ENCODE results near the gene GLI3. TPM values are rescaled to one million over a fixed set of nuclear protein-coding genes. Genes with fewer than 3 reads are reported as not detected.

The GLI3 gene
- total RNA-seq, 1 donor from 2014 or later, result 2.3 TPM

DNA sequence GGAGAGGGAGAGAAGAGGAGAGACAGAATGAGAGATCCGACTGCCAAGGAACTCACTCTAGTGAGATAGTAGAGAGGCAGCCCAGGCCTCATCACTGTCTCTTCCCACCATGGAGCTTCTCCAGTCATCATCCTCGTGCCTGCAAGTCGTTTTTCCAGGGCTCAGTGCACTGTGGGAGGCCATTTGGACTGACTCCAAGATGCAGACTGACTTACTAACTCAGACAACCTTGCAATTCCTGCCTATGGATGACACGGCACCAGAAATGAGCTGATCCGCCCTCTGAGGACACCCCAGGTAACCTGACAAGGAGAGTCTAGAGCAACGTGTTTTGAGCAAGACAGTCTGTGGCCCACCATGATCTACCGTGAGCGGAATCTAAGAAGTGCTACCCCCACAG is 154.9 kb downstream of the GLI3 start:
- DNase-seq (ENCODE audit: low read depth, low spot score), result no peak

DNA sequence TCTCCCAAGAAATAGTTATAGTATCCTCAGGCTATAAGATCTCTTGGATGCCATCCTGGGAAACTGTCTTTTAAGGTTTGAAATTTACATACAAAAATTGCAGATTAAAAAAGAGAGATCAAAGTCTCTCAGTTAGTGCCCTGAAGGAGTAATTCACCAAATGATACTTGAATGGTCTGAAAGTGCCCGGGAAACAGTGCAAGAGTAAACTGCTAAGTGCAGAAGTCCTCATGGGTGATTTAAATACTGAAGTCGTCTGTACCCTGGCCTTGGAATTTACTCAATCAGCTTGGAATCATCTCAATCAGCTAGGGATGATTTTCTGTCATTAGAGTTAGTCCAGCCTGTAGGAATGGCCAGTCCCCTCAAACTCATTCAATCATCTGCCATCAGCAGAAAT is 155.3 kb downstream of the GLI3 start:
- DNase-seq (ENCODE audit: low read depth, low spot score), result no peak

DNA sequence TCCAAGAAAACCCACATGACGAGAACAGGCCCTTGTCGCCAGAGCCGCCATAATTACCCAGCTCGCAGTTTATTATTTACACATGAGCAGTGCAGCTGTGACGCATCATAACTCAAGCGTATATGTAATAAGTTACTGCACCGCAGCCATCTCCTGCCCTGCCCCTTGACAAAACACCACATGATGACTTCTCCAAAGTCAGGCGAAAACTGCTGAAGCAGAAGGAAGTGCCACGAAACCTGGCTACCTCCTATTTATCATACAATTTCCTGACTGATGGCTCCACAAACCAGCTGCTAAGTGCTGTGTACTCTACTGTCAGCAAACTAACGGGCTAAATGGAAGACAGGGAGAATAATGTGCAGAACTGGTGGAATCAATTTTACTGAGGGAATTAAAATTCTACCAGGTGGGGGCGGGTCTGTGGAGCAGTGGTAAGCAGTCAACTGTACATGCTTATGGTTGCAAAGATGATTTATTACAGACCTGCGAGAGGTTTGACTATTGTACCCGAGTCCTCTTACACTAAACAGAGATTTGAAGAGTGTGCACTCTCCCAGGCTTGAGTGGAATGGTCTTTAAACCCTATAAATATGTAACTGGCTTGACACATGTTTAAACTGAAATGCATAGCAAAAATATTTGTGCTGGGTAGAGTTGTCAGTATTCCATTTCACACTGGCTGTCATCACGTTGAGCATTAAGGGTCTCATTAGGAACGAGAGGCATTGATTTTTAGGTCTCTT is 156.0 kb downstream of the GLI3 start:
- no peak for DNase-seq (ENCODE audit: low read depth, low spot score)

DNA sequence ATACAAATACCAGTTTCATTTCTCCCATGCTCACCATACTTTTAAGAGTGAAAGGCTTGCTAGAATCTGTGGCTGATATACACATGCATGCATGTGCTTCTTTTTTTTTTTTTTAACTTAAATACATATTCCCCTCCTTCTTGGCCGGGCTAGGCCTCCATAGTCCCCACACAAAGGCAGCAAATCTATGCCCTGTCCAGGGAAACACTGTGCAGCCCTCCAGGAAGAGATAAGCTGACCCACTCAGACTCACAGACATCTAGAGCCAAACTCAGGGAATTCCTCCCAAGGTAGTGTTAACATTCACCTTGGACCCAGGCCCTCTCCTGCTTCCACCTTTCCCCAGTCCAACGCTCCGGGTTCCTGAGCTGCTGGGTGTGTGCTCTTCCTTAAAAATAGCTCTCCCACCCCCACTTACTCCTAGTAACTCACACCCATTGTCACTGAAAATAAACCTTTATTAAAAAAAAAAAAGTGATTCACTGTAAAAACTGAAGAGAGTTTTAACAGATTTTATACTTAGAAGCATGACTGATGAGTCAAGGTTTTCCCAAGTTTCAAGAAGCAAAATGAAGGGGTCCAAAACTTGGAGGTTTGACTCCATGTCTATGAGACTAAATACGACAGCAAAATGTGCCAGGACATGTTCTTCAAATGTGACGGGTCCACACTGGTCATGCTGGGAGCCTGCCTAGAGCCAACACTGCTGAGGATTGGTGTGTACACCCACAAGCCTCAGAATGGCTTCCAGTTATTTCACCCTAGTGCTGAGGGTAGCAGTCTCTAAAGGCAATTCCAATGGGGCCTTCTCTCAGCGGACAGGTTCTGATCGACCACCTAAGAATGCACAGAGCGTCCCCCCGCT is 159.5 kb downstream of the GLI3 start:
- no peak for DNase-seq (ENCODE audit: low read depth, low spot score)

DNA sequence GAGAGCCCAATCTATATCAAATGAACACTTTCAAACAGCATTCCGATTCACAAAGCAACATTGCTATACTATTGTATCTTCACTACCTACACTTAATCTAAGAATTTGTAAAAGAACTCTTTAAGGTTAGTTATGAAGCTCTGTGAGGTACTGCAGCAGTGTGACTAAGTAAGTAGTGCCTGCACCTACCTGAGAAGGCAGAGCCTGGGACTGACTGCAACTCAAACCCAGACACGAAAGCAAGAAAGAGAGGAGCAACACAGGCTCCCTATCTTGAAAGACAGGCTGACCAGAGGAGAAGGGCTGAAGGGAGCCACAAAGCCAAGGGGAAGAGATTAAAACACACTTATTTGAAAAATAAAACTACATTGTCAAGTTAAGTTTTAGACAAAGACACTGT is 160.1 kb downstream of the GLI3 start:
- no peak for DNase-seq (ENCODE audit: low read depth, low spot score)

DNA sequence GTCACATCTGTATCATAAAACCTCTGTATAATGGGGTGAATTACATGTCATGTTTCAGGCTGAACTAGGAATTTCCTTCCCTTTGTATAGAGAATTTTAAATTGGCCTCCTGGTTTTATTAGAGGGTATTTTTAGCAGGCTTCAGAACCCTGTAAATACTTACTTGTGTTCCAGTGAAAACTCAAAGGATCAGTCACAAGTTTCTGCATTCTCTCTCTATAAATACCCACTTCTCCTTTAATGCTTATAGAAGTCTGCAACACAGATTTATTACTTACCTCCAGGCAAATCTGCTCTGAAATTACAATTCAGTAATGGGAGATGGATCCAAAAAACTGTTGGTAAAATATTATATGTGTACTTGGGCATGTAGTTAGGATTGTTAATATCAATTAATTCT is 161.6 kb downstream of the GLI3 start:
- DNase-seq (ENCODE audit: low read depth, low spot score), result no peak

DNA sequence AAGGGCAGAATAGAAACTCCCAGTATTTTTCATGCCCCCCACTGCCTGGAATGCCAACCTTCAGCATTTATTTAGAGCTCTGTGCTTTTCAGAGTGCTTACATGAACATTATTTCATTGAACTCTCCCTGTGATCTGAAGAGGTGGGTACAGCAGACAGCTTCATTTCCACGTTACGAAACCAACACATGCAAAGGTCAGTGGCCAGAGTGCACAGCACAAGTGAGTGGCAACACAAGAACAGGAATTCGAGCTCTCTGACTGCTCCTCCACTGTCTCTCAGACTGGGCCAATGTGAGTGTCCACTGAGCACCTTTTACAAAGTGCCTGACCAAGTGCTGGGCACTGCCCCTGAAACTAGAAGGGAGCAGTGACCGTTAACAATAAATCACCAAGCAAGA is 162.9 kb downstream of the GLI3 start:
- DNase-seq (ENCODE audit: low read depth, low spot score), result no peak

DNA sequence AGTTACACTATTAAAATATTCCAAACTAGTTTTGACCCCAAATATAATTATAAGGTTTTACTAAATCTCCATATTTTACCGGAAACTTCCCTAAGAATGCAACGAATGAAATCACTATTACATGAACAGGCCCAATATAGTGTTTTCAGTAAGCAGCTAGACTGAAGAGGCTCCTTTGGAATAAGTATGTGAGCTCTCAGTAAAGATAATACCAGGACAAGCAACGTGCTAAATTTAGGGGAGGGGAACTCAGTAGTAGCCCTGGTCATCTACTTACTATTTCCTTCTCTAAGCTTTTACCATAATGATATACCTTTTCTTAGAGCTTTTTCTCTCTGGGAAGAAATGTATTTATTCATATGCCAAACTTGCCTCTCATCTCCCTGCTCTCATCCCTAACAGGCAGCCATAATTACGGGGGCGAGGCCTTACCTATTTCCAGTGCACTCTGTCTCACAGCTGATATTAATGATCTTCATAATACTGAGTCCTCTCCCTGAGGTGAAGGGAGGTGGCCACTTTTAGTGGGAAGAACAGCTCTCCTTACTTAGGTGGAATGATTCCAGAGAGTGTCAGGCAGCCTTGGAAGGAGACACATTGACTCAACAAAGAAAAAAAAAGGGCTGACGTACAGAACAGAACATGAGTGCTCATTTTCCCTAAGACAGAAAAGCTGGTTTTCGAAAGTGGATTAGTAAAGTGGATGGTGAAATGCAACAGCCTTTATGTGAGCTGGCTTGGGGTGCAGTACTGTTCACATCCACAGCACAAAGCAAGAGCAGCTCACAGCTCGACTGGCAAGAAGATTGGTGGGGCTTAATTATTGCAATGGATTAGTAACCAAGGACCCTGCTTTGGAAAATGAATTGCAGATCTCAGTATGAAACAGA is 165.4 kb downstream of the GLI3 start:
- DNase-seq (ENCODE audit: low read depth, low spot score), result no peak

DNA sequence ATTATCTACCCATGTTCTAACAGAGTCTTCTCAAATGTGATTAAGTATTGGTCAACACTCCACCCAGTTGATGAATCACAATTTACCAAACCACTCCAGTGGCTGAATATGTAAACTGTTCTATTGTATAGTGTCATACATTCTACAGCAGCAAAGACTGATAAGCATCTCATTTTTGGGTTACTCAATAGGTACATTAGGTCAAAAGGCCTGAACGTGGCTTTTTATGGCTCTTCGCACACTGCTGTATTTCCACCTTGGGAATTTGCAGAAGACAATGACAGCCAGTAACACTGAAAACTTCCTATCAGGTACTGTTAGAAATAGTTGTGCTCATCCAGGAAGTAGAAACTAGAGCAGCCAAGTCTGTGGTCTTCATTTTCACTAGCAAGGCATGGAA is 166.9 kb downstream of the GLI3 start:
- no peak for DNase-seq (ENCODE audit: low read depth, low spot score)

DNA sequence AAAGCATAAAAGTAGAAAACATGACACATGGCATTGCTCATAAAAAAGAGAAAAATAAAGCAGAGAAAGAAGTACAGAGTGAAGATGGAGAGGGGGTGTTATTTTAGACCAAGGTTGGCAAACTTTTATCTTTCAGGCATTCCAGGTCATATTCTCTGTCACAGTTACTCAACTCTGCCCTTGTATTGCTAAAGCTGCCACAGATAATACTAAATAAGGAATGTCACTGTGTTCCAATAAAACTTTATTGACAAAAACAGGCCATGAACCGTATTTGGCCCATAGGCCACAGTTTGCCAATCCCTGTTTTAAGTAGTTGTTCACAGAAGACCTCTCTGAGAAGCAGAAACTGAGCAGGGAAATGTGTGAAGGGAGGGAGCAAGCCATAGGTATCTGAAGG is 167.4 kb downstream of the GLI3 start:
- no peak for DNase-seq (ENCODE audit: low read depth, low spot score)

DNA sequence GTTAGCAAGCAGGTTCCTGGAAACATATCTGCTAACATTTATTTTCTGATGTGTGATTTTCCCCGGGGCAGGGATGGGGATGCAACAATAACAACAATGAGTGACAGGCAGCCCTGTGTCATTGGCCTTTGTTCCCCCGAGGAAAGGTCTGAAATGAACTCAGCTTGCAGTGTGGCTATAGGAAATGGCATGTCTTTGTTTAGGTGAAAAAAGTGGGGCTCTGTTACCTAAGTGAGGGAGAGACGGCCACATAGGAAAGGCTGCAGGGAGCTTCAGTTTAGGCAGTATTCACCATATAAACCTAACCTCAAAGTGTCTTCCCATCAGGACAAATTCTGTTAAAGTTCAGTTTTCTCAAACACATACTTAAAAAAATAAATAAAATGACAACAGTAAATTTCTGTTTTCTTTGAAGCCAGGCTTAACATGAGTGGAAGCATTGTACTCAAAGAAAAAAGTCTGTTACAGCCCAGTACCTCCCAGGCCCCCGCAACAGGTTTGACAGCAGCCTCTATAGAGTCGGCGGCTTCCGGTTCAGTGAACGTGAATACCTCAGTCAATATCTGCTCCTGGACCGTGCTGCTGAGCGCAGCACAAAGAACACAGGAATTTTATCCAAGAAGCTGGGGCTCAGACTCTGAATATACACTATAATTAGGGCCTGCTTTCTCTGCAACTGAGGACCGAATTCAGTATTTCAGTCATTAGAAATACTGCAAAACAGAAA is 168.3 kb downstream of the GLI3 start:
- DNase-seq (ENCODE audit: low read depth, low spot score), result no peak

DNA sequence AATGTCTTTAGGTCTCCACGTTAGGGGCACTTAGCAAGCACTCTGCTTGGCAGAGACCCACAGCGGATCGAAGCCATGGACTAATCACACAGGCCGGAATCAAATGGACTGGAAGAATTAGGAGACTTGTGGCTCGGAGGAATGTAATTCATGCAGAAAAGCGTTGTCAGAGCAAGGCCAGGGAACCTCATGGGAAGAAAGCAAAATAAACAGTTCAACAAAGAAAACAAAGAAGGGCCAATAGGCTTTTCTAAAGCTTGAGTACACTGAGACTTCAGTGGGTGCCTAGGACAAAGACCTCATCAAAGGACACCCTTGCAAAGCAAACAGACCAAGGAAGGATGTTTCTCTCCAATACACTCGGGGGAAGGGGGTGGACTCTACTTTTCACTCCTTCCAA is 171.1 kb downstream of the GLI3 start:
- DNase-seq (ENCODE audit: low read depth, low spot score), result no peak

DNA sequence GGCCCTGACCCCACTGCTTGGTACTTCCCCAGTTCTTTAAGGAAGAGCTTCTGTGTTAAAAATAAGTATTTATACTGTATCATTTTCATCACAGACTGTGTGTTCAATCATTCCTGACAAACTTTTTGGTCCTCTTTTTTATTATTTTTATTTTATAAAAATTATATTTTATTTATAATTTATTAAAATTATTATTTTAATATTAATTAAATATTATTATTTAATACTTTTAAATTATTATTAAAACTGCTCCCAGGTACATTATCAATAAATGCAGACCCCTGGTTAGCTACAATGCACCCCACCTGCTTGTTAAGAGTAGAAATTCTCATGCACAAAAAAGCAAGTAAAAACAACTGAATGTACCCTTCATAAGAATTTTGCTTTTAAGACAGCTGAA is 172.0 kb downstream of the GLI3 start:
- DNase-seq (ENCODE audit: low read depth, low spot score), result no peak

DNA sequence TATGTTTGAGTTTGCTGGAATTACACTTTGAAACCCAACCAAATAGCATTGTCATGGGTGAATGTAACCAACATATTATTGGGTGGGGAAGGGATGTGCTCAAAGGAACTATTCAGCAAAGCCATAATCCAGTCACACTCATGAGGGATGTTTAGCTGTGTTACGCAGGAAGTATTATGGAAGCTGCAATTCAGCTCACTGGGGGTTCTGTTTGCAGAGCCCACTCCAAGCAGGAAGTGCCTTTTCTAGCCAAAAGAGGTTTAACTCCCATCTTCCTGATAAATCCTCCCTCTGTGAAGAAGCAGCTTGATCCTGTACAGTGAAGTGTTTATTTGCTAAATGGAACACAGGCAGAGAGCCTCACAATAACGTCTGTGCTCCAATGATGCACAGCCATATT is 172.5 kb downstream of the GLI3 start:
- DNase-seq (ENCODE audit: low read depth, low spot score), result no peak

DNA sequence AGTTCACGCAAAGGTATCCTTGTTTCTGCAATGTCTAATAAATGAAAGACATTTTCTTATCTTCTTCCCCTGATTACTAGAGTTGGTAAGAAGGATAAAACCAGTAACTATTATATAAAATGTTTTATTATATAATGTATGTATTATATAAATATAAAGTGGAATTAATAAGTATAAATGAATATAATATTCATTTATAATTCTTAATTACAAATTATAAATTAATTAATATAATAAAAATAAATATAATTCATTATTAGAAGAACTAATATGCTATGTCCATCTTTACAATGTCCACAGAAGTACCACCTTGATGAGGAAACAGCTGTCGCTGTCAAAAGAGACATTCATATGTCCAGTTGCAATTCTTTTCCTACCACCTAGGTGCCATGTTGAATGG is 177.7 kb downstream of the GLI3 start:
- DNase-seq (ENCODE audit: low read depth, low spot score), result no peak

DNA sequence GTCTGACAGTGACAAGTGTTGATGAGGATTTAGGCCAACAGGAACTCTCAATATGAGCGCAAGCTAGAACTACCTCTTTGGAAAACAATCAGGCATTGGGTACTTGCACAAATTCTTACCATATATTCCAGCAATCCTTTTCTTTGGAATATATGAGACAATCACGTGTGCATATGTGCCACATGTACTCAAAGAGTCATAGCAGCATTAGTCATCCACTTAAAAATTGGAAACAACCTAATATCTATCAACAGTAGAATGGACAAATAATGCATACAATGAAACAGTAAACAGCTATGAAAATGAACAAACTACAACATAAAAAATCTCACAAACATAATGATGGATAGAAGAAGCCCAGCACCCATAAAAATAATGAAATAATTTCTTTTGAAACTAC is 179.7 kb downstream of the GLI3 start:
- DNase-seq (ENCODE audit: low read depth, low spot score), result no peak

DNA sequence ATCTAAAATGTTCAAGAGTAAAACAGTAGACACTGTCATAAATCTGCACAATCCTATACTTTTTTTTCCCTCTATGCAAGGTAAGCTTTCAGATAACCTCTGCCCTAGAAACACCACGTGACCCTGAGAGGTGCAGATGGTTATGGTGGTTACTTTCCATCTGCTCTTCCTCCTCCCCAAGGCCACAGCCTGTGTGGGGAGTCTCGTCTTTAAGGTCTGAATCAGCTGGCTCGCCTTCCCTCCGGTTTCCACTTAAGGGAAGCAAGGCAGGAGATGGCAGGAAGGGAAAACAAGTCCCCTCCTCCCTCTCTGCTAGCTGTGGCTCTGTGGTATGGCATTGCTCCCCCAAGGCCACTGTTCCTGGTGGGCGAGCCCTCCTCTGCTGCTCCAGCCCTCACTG is 181.8 kb downstream of the GLI3 start:
- DNase-seq (ENCODE audit: low read depth, low spot score), result no peak

DNA sequence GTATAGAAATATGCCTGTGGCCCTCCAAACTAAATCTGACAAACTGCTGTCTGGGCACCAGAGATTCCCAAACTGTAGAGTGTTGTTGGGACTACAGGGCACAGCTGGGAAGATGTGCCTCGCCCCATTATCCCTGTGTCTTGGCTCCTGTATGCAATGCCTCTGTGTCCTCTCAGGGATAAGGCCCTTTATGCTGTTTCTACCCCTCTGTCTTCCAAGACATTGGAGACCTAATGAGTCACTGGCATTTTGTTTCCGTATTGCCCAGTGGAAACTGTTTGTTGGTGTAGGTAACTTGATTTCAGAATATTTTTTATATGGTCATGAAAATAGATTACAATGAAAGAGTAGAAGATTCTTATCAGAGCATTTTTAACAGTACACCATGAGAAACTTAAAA is 183.2 kb downstream of the GLI3 start:
- DNase-seq (ENCODE audit: low read depth, low spot score), result no peak

DNA sequence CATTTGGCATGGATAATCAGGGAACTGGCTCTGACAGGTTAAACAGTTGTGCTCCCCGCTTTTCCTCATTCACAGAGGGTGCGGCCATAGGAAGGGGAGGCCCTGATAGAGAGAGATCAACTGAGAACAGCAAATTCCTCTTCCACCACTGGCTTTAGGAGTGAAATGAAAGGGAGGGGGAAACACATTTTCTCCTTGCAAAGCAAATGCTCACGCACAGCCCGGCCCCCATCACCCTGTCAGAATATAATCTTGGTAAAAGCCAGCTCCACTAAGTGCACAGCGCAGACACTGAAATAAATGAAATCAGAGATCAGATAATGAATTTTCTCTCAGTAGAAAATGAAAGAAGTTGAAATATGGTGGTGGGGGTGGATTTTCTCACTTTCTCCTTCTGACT is 187.2 kb downstream of the GLI3 start:
- DNase-seq (ENCODE audit: low read depth, low spot score), result no peak

DNA sequence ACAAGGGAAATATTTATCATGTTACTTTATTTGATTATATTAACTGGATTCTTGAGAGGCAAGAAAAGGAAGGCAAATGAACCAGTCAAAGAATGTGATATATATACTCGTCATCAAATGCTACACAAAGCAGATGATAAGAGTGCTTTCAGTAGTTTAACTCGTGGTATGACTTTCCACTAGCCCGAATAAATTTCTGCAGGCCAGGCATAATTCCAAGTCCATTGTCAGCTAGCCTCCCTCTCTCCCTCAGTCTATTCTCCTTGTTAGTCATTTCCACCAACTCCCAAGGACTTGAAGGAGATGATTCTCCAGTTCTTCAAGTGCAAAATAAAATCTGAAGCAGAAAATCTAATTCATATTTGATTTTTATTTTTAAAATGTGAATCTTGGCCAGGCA is 190.5 kb downstream of the GLI3 start:
- DNase-seq (ENCODE audit: low read depth, low spot score), result no peak

DNA sequence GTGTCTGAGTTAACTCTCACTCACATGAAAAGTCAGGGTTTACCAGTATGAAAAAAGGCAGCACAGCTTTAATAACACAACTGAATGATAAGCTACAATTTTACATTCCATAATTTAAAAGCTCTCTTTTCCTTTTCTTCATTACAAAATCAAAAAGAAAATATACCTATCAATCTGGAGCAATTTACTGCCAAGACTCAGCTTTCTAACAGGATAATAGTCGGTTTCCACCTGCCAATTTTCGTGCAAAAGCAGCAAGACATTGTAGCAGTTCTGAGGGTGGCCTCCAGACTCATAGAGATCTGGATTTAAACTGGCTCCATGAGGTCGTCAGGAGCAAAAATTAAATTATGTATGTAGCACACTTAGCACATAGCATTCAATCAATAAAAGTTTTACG is 191.0 kb downstream of the GLI3 start:
- DNase-seq (ENCODE audit: low read depth, low spot score), result no peak
